H1 (cell line): ENCODE measurements around the gene HDHD5. TPM values are rescaled to one million over a fixed set of nuclear protein-coding genes. Genes with fewer than 3 reads are reported as not detected.

Source experiments
- CTCF ChIA-PET: fragments of 300-600 bp; sonication (Branson Sonifier 250); formaldehyde crosslinking; loops from one replicate; lab custom pipeline; 2021; ENCODE audit not compliant: partially characterized antibody; lab: Charles Lee
- POLR2A ChIA-PET: fragments of 300-600 bp; sonication (Branson Sonifier 250); formaldehyde crosslinking; loops from one replicate; lab custom pipeline; 2021; ENCODE audit warnings: inconsistent platforms; ENCODE audit not compliant: partially characterized antibody; lab: Charles Lee
- DNase-seq, 2 experiments: peaks; one replicate each; pipeline versions ENCODE4 v3.0.0 to v3.0.0-alpha.2; 2010 to 2022; ENCODE audit warnings: low spot score in 2 of 2, low read depth in 1 of 2, mixed read lengths in 1 of 2
- FAIRE-seq: peaks from 2 replicates; lab custom pipeline; 2011; peaks lifted over from hg19 to GRCh38; lab: Jason Lieb, UNC
- H2AFZ ChIP-seq: 2 replicates; pipeline ENCODE4 v1.8.1; 2012; ENCODE audit warnings: low read length, inconsistent platforms
- H2AK5ac ChIP-seq: 2 replicates; pipeline ENCODE4 v1.6.1; 2013; ENCODE audit warnings: low read depth, low read length
- H2BK120ac ChIP-seq: replicated peaks from 2 replicates; pipeline ENCODE3; 2013; ENCODE audit warnings: low read depth, low read length, inconsistent platforms
- H2BK12ac ChIP-seq: 2 replicates; pipeline ENCODE4 v1.6.1; 2013; ENCODE audit warnings: low read depth, low read length
- H2BK15ac ChIP-seq: 2 replicates; pipeline ENCODE4 v1.6.1; 2013; ENCODE audit warnings: low read length
- H2BK20ac ChIP-seq: 2 replicates; pipeline ENCODE4 v1.6.1; 2013; ENCODE audit warnings: low read length
- H2BK5ac ChIP-seq: 2 replicates; pipeline ENCODE4 v1.6.1; 2013; ENCODE audit warnings: low read depth, low read length
- H3K14ac ChIP-seq: 2 replicates; pipeline ENCODE4 v1.6.1; 2013; ENCODE audit warnings: inconsistent platforms; ENCODE audit not compliant: insufficient read length
- H3K18ac ChIP-seq: 2 replicates; pipeline ENCODE4 v1.6.1; 2013; ENCODE audit warnings: low read length; ENCODE audit errors: extremely low read depth
- H3K23ac ChIP-seq: 2 replicates; pipeline ENCODE4 v1.6.1; 2013; ENCODE audit warnings: inconsistent platforms; ENCODE audit not compliant: insufficient read length
- H3K23me2 ChIP-seq: 2 replicates; pipeline ENCODE4 v1.6.1; 2013; ENCODE audit warnings: low read depth, low read length
- H3K27ac ChIP-seq: 2 replicates; pipeline ENCODE4 v1.6.1; 2011; ENCODE audit warnings: low read depth, low read length, inconsistent platforms
- H3K27me3 ChIP-seq, 4 experiments: replicated peaks in 1 of 4; 1 replicate in 1 of 4; 2 replicates in 3 of 4; pipeline versions ENCODE4 v1.6.1 to v1.8.1; 2011 to 2013; ENCODE audit warnings: low read length in 3 of 4, mild to moderate bottlenecking in 3 of 4, inconsistent platforms in 2 of 4, mixed read lengths in 2 of 4, moderate library complexity in 1 of 4; ENCODE audit not compliant: control insufficient read depth in 3 of 4, insufficient read depth in 3 of 4; ENCODE audit errors: extremely low read depth in 1 of 4
- H3K36me3 ChIP-seq, 4 experiments: 2 replicates each; pipeline versions ENCODE4 v1.6.1 to v1.8.1; 2011 to 2013; ENCODE audit warnings: mild to moderate bottlenecking in 4 of 4, low read length in 3 of 4, moderate library complexity in 2 of 4, control low read depth in 1 of 4, inconsistent platforms in 1 of 4; ENCODE audit not compliant: insufficient read depth in 4 of 4, control insufficient read depth in 2 of 4
- H3K4ac ChIP-seq: replicated peaks from 2 replicates; pipeline ENCODE3; 2013; ENCODE audit warnings: low read length, low read depth, mixed read lengths, inconsistent platforms; ENCODE audit not compliant: insufficient read length
- H3K4me1 ChIP-seq, 4 experiments: replicated peaks in 1 of 4; 1 replicate in 1 of 4; 2 replicates in 3 of 4; pipeline versions ENCODE4 v1.6.1 to v1.8.1; 2011 to 2013; ENCODE audit warnings: low read length in 3 of 4, inconsistent platforms in 2 of 4, mixed read lengths in 1 of 4; ENCODE audit not compliant: insufficient read depth in 4 of 4, control insufficient read depth in 3 of 4
- H3K4me2 ChIP-seq, 2 experiments: 2 replicates each; pipeline versions ENCODE4 v1.6.1 to v1.8.1; 2011 to 2013; ENCODE audit warnings: low read depth in 2 of 2, low read length in 2 of 2, control low read depth in 1 of 2, inconsistent platforms in 1 of 2, mild to moderate bottlenecking in 1 of 2; ENCODE audit not compliant: insufficient read depth in 1 of 2
- H3K4me3 ChIP-seq, 4 experiments: fragments of 200-600, 300-600 bp in 1 of 4; sonication (generic), shearing (Covaris generic), sonication (Bioruptor Twin) in 1 of 4; 2 replicates each; pipeline versions ENCODE4 v1.5.1 to v1.8.1; 2011 to 2016; ENCODE audit warnings: low read length in 4 of 4, low read depth in 3 of 4, control low read depth in 2 of 4, inconsistent platforms in 2 of 4, mild to moderate bottlenecking in 2 of 4, mixed read lengths in 1 of 4, moderate library complexity in 1 of 4; ENCODE audit not compliant: insufficient read depth in 2 of 4; ENCODE audit errors: extremely low read depth in 1 of 4
- H3K56ac ChIP-seq: replicated peaks from 2 replicates; pipeline ENCODE3; 2013; ENCODE audit warnings: low read depth, mild to moderate bottlenecking, mixed read lengths, low read length, inconsistent platforms; ENCODE audit not compliant: insufficient read length
- H3K79me1 ChIP-seq: 2 replicates; pipeline ENCODE4 v1.6.1; 2013; ENCODE audit warnings: low read depth, low read length, control low read depth
- H3K79me2 ChIP-seq, 2 experiments: 2 replicates each; pipeline versions ENCODE4 v1.6.1 to v1.8.1; 2012 to 2013; ENCODE audit warnings: low read length in 2 of 2, mild to moderate bottlenecking in 2 of 2, inconsistent platforms in 1 of 2; ENCODE audit not compliant: insufficient read depth in 2 of 2, control insufficient read depth in 1 of 2
- H3K9ac ChIP-seq, 4 experiments: replicated peaks in 1 of 4; 1 replicate in 1 of 4; 2 replicates in 3 of 4; pipeline versions ENCODE4 v1.6.1 to v1.8.1; 2011 to 2013; ENCODE audit warnings: low read depth in 3 of 4, low read length in 3 of 4, control low read depth in 2 of 4, mild to moderate bottlenecking in 2 of 4, moderate library complexity in 2 of 4, inconsistent platforms in 1 of 4; ENCODE audit errors: extremely low read depth in 1 of 4
- H3K9me3 ChIP-seq, 2 experiments: 2 replicates each; pipeline versions ENCODE4 v1.6.1 to v1.8.1; 2012 to 2013; ENCODE audit warnings: mild to moderate bottlenecking in 2 of 2, moderate library complexity in 2 of 2, control low read depth in 1 of 2, inconsistent platforms in 1 of 2, low read depth in 1 of 2, low read length in 1 of 2, mixed read lengths in 1 of 2; ENCODE audit not compliant: insufficient read depth in 2 of 2
- H4K20me1 ChIP-seq, 2 experiments: replicated peaks in 1 of 2; 2 replicates each; pipeline versions ENCODE3 to v1.8.1; 2011 to 2013; ENCODE audit warnings: inconsistent platforms in 2 of 2, low read length in 2 of 2, mild to moderate bottlenecking in 1 of 2; ENCODE audit not compliant: insufficient read depth in 2 of 2, control insufficient read depth in 1 of 2
- H4K5ac ChIP-seq: 2 replicates; pipeline ENCODE4 v1.6.1; 2013; ENCODE audit warnings: low read length, low read depth, mixed read lengths, inconsistent platforms; ENCODE audit not compliant: insufficient read length
- H4K8ac ChIP-seq: 2 replicates; pipeline ENCODE4 v1.8.0; 2013; ENCODE audit warnings: mild to moderate bottlenecking, moderate library complexity, low read length, inconsistent platforms; ENCODE audit not compliant: insufficient read depth; ENCODE audit errors: extremely low read depth
- H4K91ac ChIP-seq: replicated peaks from 2 replicates; pipeline ENCODE3; 2013; ENCODE audit warnings: low read length, mixed read lengths, inconsistent platforms; ENCODE audit not compliant: insufficient read length
- WGBS, 2 experiments: shearing (Covaris generic) in 1 of 2; methylation state at CpG; one replicate each; pipeline versions ENCODE4 v1.1.6 to v1.1.7; 2013 to 2015; ENCODE audit warnings: low lambda C conversion rate in 2 of 2, mixed read lengths in 2 of 2, inconsistent platforms in 1 of 2, low coverage in 1 of 2, missing lambda C conversion rate in 1 of 2; ENCODE audit not compliant: insufficient replicate concordance in 2 of 2, insufficient coverage in 1 of 2, insufficient read length in 1 of 2; ENCODE audit errors: extremely low coverage in 1 of 2, missing lambda C conversion rate in 1 of 2; 5-methylcytosine and 5-hydroxymethylcytosine counted together
- polyA plus RNA-seq, 7 experiments: library from polyadenylated mRNA; depleted of rRNA in 3 of 7; stranded (reverse) in 5 of 7; unstranded in 2 of 7; fragments of >200 nt in 5 of 7; fragments of 200-250 nt in 2 of 7; gene quantifications; 1 replicate in 5 of 7; 2 replicates in 1 of 7; 4 replicates in 1 of 7; pipeline versions ENCODE4 v1.2.1 to v1.2.3, GENCODE V29; 2011 to 2013; ENCODE audit warnings: missing spikeins in 2 of 7, mixed read lengths in 2 of 7
- total RNA-seq: library from RNA; stranded (reverse); fragmentation: NEBNext Ultra II Directional; extraction: Animal tissue kit (Norgen Biotek cat#: 25700); gene quantifications from 2 replicates; pipeline ENCODE4 v1.2.1, GENCODE V29; 2021

The HDHD5 gene
- total and polyA plus RNA-seq, 2 of the 8 experiments (the other 6 are each of a cell fraction or from before 2014, with no cell fraction given) = 68.3 to 123 TPM

GRCh38 chr22:17131686-17132085 lies 27.4 kb downstream of the HDHD5 start:
- Histone ChIP-seq H2BK12ac (no peak overlapping the region), H3K14ac (no peak overlapping the region), H3K79me2 (no peaks in the 10 kb centered on the region), H3K79me1 (no peaks in the 10 kb centered on the region), H4K91ac (no peak overlapping the region), H3K9me3 (no peaks in the 10 kb centered on the region), H2BK5ac (no peak overlapping the region), H3K4me1 (peaks cover 0 to 3% (median 1%) of the 10 kb centered on the region in 4 experiments; a peak in 2 of 7 replicates), H2BK120ac (no peak overlapping the region), H3K18ac (no peak overlapping the region), H2AFZ (no peak overlapping the region), H3K36me3 (no peaks in the 10 kb centered on the region), H4K8ac (no peak overlapping the region), H3K23me2 (no peaks in the 10 kb centered on the region), H3K27me3 (no peaks in the 10 kb centered on the region), H2BK20ac (no peak overlapping the region), H3K23ac (no peak overlapping the region), H4K5ac (no peak overlapping the region), H3K27ac (no peak overlapping the region), H4K20me1 (no peaks in the 10 kb centered on the region), H3K4me2 (no peak overlapping the region), H2AK5ac (no peak overlapping the region), H2BK15ac (no peak overlapping the region), H3K4ac (no peak overlapping the region), H3K4me3 (no peak overlapping the region), H3K56ac (no peak overlapping the region), H3K9ac (no peak overlapping the region)
- FAIRE-seq (peak; percentile 78), DNase-seq (peak in 1 of 2 experiments; percentile 17)
- ChIA-PET POLR2A (interaction anchor here (0.9 to 1.7 kb wide), 4 partner anchors 10 to 432 kb away, joined by 3 to 8 read pairs (median 4); partner anchors contain the start of genes SLC25A18 and TMEM121B), CTCF (interaction anchor here (0.7 to 2.5 kb wide), 15 partner anchors 9 to 469 kb away, joined by 3 to 8 read pairs (median 4); no protein-coding TSS in a partner anchor)
- WGBS, 2 experiments = 45% methylated on average over 5 of the region's 5 CpGs; no CpG with 5 or more reads in 1 of the 2 experiments
